Thyroid gland (tissue), 4 donors: ENCODE data around the gene KLHDC7B. TPM values are rescaled to one million over a fixed set of nuclear protein-coding genes. Genes with fewer than 3 reads are reported as not detected.

Source experiments
- DNase-seq, 2 donors: peaks; one replicate each; pipeline ENCODE4 v3.0.0-alpha.2; 2019
- H3K27ac ChIP-seq, 3 donors: fragments of 200-600 bp; sonication (generic); 1 replicate in 2 of 3; 2 replicates in 1 of 3; pipeline ENCODE4 v1.5.1; 2016 to 2019; ENCODE audit warnings: mild to moderate bottlenecking in 1 of 3, moderate library complexity in 1 of 3
- H3K27me3 ChIP-seq: fragments of 200-600 bp; sonication (generic); one replicate; pipeline ENCODE4 v1.5.1; 2019
- H3K36me3 ChIP-seq, 2 donors: fragments of 200-600 bp; sonication (generic); one replicate each; pipeline ENCODE4 v1.5.1; 2016 to 2019
- H3K4me1 ChIP-seq, 2 donors: fragments of 200-600 bp; sonication (generic); one replicate each; pipeline ENCODE4 v1.5.1; 2017 to 2019
- H3K4me3 ChIP-seq, 3 donors: fragments of 200-600 bp; sonication (generic); replicated peaks in 1 of 3; 1 replicate in 2 of 3; 2 replicates in 1 of 3; pipeline ENCODE4 v1.5.1; 2016; ENCODE audit warnings: mild to moderate bottlenecking in 1 of 3
- H3K9me3 ChIP-seq: fragments of 200-600 bp; sonication (generic); one replicate; pipeline ENCODE4 v1.5.1; 2017
- POLR2A ChIP-seq, 2 donors: fragments of 450-650 bp; IDR thresholded peaks; one replicate each; pipeline ENCODE4 v1.6.1; 2017; ENCODE audit warnings: antibody characterized with exemption in 2 of 2, mild to moderate bottlenecking in 2 of 2, moderate library complexity in 1 of 2
- WGBS, 2 donors: methylation state at CpG; one replicate each; pipeline ENCODE4 v1.1.5; 2017; 5-methylcytosine and 5-hydroxymethylcytosine counted together
- intact Hi-C: fragments of 100-400 bp; cut with DNase I; formaldehyde crosslinking; loops from one replicate; pipeline ENCODE4 v1.15.1; 2023
- total RNA-seq, 4 donors: library from RNA; depleted of rRNA; stranded (reverse); fragments of >200 nt; gene quantifications; one replicate each; pipeline ENCODE4 v1.2.3, GENCODE V29; 2016
- TF ChIP-seq, protein P1 (sequence below), 6 experiments: fragments of 200-600 bp in 3 of 6; fragments of 450-650 bp in 3 of 6; sonication (generic) in 3 of 6; IDR thresholded peaks; one replicate each; pipeline ENCODE4 v1.5.1; 2016 to 2019; ENCODE audit warnings: antibody characterized with exemption in 6 of 6, mild to moderate bottlenecking in 2 of 6, inconsistent platforms in 1 of 6, moderate library complexity in 1 of 6

The KLHDC7B gene
- total RNA-seq, 4 donors from 2014 or later = 0.27 TPM; not detected in 3

GRCh38 chr22:50508897-50509296 lies 36.8 kb upstream of the KLHDC7B start:
- peak overlapping the region in 2 of 3 donors; percentile 89 to 92 for H3K27ac ChIP-seq
- TF ChIP-seq, protein P1, sequence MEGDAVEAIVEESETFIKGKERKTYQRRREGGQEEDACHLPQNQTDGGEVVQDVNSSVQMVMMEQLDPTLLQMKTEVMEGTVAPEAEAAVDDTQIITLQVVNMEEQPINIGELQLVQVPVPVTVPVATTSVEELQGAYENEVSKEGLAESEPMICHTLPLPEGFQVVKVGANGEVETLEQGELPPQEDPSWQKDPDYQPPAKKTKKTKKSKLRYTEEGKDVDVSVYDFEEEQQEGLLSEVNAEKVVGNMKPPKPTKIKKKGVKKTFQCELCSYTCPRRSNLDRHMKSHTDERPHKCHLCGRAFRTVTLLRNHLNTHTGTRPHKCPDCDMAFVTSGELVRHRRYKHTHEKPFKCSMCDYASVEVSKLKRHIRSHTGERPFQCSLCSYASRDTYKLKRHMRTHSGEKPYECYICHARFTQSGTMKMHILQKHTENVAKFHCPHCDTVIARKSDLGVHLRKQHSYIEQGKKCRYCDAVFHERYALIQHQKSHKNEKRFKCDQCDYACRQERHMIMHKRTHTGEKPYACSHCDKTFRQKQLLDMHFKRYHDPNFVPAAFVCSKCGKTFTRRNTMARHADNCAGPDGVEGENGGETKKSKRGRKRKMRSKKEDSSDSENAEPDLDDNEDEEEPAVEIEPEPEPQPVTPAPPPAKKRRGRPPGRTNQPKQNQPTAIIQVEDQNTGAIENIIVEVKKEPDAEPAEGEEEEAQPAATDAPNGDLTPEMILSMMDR (IDR thresholded peaks at IDR 0.05) = no peak
- TF ChIP-seq POLR2A (IDR thresholded peaks at IDR 0.05) = no peak
- H3K9me3 ChIP-seq = no peaks in the 10 kb centered on the region
- H3K4me1 ChIP-seq = peaks cover 9 to 16% of the 10 kb centered on the region in 2 donors
- WGBS, 2 donors = 11 to 14% methylated on average over 3 of the region's 3 CpGs
- intact Hi-C loops = loop anchor here (10.0 kb wide), 1 partner anchor 264 kb away; the partner anchor contains the start of gene TUBGCP6
- peak overlapping the region in 1 of 3 donors; percentile 82 for H3K4me3 ChIP-seq
- H3K36me3 ChIP-seq = peaks cover 10 to 13% of the 10 kb centered on the region in 2 donors
- DNase-seq = no peak
- no peaks in the 10 kb centered on the region for H3K27me3 ChIP-seq

DNA sequence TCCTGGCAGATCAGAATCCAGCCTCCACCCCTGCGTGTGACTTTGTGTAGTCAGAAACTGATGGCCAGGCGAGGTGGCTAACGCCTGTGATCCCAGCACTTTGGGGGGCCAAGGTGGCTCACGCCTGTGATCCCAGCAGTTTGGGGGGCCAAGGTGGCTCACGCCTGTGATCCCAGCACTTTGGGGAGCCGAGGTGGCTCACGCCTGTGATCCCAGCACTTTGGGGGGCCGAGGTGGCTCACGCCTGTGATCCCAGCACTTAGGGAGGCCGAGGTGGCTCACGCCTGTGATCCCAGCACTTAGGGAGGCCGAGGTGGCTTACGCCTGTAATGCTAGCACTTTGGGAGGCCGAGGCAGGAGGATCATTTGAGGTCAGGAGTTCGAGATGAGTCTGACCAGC lies 32.5 kb upstream of the KLHDC7B start:
- Histone ChIP-seq H3K36me3 (peaks cover 8 to 13% of the 10 kb centered on the region in 2 donors), H3K4me1 (peaks cover 0 to 6% of the 10 kb centered on the region in 2 donors), H3K4me3 (no peak overlapping the region), H3K27ac (no peak overlapping the region), H3K9me3 (no peaks in the 10 kb centered on the region), H3K27me3 (no peaks in the 10 kb centered on the region)
- 93 to 98% methylated on average over 14 to 15 of the region's 15 CpGs for WGBS, 2 donors
- TF ChIP-seq, protein P1 (IDR thresholded peaks at IDR 0.05) = no peak
- TF ChIP-seq POLR2A (IDR thresholded peaks at IDR 0.05) = no peak
- intact Hi-C loops = no loop called here
- no peak for DNase-seq

DNA sequence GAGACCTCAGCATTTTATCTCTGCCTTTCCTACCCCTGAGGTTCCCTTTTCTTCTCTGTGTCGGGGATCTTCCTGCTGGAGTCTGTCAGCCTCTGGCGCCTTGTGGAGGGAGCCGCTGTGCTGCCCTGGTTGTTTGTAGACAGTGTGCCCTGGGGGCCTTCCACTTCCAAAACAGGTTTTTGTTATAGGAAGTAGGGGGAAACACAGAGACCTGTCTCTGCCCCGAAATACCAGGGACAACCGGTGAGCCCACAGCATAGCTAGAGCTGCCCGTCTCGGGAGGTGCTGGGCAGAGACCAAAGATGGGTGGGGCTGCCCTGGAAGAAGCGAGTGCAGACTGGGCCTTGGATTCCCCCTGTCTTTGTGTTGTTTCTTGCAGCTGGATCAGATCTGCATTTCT lies 29.6 kb upstream of the KLHDC7B start:
- 87 to 89% methylated on average over 8 of the region's 8 CpGs for WGBS, 2 donors
- H3K36me3 ChIP-seq = peaks cover 8 to 22% of the 10 kb centered on the region in 2 donors
- DNase-seq = no peak

GRCh38 chr22:50516891-50517290 lies 28.8 kb upstream of the KLHDC7B start:
- no peak for DNase-seq
- no peaks in the 10 kb centered on the region for H3K27me3 ChIP-seq
- no peak overlapping the region for H3K27ac ChIP-seq
- H3K9me3 ChIP-seq = no peaks in the 10 kb centered on the region
- intact Hi-C loops = no loop called here
- H3K36me3 ChIP-seq = peaks cover 12 to 25% of the 10 kb centered on the region in 2 donors
- no peaks in the 10 kb centered on the region for H3K4me1 ChIP-seq
- WGBS, 2 donors = 82 to 91% methylated on average over 10 to 16 of the region's 16 CpGs
- no peak overlapping the region for H3K4me3 ChIP-seq
- TF ChIP-seq POLR2A (IDR thresholded peaks at IDR 0.05) = no peak
- TF ChIP-seq, protein P1 (IDR thresholded peaks at IDR 0.05) = no peak

More for the DNA sequence above, 29.6 kb upstream of the KLHDC7B start:
- H3K27ac ChIP-seq = no peak overlapping the region
- no peak for TF ChIP-seq POLR2A (IDR thresholded peaks at IDR 0.05)
- TF ChIP-seq, protein P1 (IDR thresholded peaks at IDR 0.05) = no peak
- intact Hi-C loops = no loop called here
- no peaks in the 10 kb centered on the region for H3K27me3 ChIP-seq
- H3K4me1 ChIP-seq = no peaks in the 10 kb centered on the region
- H3K4me3 ChIP-seq = no peak overlapping the region
- no peaks in the 10 kb centered on the region for H3K9me3 ChIP-seq

DNA sequence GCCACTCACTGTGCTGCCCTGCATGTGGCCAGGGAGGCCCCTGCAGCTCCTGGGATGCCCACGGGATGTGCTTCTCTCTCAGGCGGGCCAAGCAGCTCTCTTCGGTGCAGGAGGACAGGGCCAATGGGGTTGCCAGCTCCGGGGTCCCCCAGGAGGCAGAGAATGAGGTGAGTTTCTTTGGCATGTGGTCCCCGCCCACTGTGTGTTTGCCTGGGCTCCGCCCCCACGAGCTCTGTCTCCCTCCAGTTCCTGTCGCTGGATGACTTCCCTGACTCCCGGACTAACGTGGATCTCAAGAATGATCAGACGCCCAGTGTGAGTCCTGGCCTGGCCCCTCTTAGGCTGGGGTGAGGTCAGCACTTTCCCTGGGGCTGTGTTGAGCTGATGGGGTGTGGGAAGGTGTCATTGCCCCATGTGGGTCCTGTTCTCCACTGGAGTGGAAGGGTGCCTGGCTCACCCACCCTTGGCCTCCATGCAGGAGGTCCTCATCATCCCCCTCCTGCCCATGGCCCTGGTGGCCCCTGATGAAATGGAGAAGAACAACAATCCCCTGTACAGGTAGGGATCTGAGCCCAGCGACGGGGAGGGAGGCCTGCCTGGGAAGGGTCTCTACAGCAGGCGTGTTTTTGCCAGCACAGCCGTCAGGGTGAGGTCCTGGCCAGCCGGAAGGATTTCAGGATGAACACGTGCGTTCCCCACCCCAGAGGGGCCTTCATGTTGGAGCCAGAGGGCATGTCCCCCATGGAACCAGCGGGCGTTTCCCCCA lies 28.0 kb upstream of the KLHDC7B start:
- no peak overlapping the region for H3K27ac ChIP-seq
- H3K4me3 ChIP-seq = no peak overlapping the region
- intact Hi-C loops = no loop called here
- no peaks in the 10 kb centered on the region for H3K27me3 ChIP-seq
- H3K4me1 ChIP-seq = no peaks in the 10 kb centered on the region
- H3K36me3 ChIP-seq = peaks cover 19 to 33% of the 10 kb centered on the region in 2 donors
- DNase-seq = no peak
- H3K9me3 ChIP-seq = no peaks in the 10 kb centered on the region
- TF ChIP-seq, protein P1 (IDR thresholded peaks at IDR 0.05) = no peak
- no peak for TF ChIP-seq POLR2A (IDR thresholded peaks at IDR 0.05)
- WGBS, 2 donors = 88 to 95% methylated on average over 3 to 17 of the region's 20 CpGs
